Measurements from ENCODE around the gene GNAT2. TPM values are rescaled to one million over a fixed set of nuclear protein-coding genes. Genes with fewer than 3 reads are reported as not detected.

The GNAT2 gene
- total and polyA plus RNA-seq, 3 donors from 2014 or later = 2.8 to 4.1 (median 3.0) TPM

DNA sequence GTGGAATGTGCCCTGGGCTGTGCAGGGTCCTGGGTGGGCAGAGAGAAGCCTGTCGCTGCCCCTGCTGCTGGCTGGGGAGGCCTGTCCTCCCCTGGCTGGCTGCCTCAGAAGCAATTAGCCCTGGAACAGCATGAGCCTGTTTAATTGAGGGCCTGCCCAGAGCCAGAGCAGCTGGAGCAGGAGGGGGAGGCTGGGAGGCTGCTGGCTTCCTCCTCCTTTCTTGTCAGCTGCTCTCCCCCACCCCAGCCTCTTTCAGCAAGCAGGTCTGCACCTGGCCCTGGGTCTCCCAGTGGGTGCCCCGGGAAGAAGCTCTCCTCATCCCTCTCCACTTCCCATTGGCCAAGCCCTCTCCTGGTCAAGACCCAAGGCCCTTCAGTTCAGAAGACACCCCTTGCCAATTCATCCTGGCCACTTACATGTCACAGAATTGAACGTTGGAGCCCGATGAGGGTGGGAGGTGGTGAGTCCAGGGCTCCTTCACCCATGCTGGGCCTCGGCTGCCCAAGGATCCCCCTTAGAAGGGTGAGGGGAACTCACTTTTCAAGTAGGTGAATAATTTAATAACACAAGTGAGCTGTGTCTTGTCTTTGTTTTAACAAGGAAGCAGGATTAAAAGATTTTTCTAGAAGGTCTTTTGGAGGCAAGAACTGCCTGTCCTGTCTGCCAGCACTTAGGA is 13.4 kb upstream of the GNAT2 start:
- H3K9me3 ChIP-seq = no peaks in the 10 kb centered on the region
- peaks cover 30% of the 10 kb centered on the region for H3K4me1 ChIP-seq
- peak overlapping the region; percentile 76 to 86 for H3K27ac ChIP-seq
- intact Hi-C loops (cut with DNase I; ENCODE audit: low total_unique reads) = loop anchor here (10.0 kb wide), 1 partner anchor 352 kb away; the partner anchor contains the start of gene AHCYL1
- peak; percentile 86 for DNase-seq
- WGBS, 2 donors = 30 to 41% methylated on average over 5 of the region's 5 CpGs
- no peak overlapping the region for H3K4me3 ChIP-seq
- H3K27me3 ChIP-seq = no peaks in the 10 kb centered on the region
- no peaks in the 10 kb centered on the region for H3K36me3 ChIP-seq (ENCODE audit: low read depth, missing control alignments)
- TF ChIP-seq, protein P1, sequence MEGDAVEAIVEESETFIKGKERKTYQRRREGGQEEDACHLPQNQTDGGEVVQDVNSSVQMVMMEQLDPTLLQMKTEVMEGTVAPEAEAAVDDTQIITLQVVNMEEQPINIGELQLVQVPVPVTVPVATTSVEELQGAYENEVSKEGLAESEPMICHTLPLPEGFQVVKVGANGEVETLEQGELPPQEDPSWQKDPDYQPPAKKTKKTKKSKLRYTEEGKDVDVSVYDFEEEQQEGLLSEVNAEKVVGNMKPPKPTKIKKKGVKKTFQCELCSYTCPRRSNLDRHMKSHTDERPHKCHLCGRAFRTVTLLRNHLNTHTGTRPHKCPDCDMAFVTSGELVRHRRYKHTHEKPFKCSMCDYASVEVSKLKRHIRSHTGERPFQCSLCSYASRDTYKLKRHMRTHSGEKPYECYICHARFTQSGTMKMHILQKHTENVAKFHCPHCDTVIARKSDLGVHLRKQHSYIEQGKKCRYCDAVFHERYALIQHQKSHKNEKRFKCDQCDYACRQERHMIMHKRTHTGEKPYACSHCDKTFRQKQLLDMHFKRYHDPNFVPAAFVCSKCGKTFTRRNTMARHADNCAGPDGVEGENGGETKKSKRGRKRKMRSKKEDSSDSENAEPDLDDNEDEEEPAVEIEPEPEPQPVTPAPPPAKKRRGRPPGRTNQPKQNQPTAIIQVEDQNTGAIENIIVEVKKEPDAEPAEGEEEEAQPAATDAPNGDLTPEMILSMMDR (IDR thresholded peaks at IDR 0.05) = no peak
- TF ChIP-seq POLR2A (IDR thresholded peaks at IDR 0.05) = no peak

DNA sequence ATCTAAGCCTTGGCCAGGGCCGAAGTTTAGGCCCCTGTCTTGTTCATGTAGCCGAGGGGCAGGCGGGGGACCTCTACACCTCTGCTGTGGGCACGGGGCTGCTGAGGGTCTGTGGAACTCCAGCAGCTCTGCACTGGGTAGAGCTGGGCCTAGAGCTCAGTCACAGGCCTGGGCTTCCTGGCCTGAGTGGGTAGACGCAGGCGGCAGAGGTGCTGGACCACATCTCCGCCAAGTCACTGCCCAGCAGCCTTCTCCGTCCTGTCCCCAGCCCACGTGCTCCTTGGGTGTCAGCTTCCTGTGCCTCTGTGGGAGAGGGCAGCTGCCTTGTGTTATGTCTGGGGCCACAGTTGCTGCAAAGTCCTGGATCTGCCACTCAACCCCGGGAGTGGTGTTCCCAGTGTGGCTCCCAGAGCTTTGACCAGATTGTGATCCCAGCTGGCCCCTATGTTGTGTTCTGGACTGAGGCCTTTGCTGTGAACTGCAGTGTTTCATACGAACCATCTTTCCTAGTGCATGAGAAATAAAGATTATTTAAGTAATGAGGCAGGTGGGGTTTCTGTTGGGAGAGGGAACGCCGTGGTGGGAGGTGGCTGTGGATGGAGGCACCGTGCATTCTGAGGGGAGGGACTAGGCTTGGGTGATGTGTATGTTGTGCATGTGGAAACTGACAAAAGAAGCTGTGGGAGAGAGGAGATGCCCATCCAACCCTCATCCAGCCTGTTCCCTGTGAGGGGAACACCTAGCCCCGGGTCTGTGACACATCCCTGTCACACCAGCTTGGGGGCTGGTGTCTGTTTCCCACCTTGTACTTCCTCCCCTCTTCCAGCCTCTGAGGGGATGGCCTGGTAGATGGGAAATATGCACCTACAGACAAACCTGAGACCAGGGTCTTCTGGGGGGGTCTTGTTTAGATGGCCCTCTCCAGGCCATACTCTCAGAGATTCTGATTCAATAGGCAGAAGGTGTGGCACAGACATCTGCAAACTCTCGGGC is 12.4 kb upstream of the GNAT2 start:
- H3K36me3 ChIP-seq (ENCODE audit: low read depth, missing control alignments) = no peaks in the 10 kb centered on the region
- 62 to 67% methylated on average over 6 to 16 of the region's 16 CpGs for WGBS, 2 donors

DNA sequence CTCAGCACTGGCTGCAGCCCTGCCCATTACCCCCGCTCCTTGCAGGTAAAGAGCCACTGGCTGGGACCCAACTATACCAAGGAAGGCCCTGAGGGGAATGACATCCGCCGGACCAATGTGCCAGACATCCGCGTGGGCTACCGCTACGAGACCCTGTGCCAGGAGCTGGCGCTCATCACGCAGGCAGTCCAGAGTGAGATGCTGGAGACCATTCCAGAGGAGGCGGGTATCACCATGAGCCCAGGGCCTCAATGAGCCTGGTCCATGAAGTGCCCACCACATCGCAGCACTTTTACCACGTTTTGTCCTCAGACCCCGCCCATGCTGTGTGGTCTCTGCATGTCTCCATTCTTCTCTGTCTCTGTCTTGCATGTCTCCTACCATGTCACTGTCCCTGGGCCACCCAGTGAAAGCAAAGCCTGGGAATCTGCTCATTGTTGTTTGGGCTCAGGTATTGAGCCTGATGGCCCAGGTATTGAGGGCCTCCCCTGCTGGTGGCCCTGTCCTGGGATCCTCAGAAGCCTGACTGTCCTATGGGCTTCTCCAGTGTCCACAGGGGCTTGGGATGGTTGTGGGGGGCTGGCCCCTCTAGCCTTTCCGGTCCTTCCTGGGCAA is 11.6 kb upstream of the GNAT2 start:
- no peak for TF ChIP-seq POLR2A (IDR thresholded peaks at IDR 0.05)
- TF ChIP-seq, protein P1 (IDR thresholded peaks at IDR 0.05) = no peak
- intact Hi-C loops (cut with DNase I; ENCODE audit: low total_unique reads) = loop anchor here (10.0 kb wide), 1 partner anchor 354 kb away; the partner anchor contains the start of gene AHCYL1
- Histone ChIP-seq H3K4me3 (peak overlapping the region in 1 of 2 donors; percentile 10), H3K27ac (peak overlapping the region in 1 of 2 donors; percentile 2), H3K9me3 (no peaks in the 10 kb centered on the region), H3K4me1 (peaks cover 21% of the 10 kb centered on the region), H3K36me3 (ENCODE audit: low read depth, missing control alignments) (no peaks in the 10 kb centered on the region), H3K27me3 (no peaks in the 10 kb centered on the region)
- no peak for DNase-seq
- 75 to 77% methylated on average over 12 to 14 of the region's 14 CpGs for WGBS, 2 donors

More for the DNA sequence above, 12.4 kb upstream of the GNAT2 start:
- no peak for DNase-seq
- H3K4me3 ChIP-seq = no peak overlapping the region
- TF ChIP-seq POLR2A (IDR thresholded peaks at IDR 0.05) = no peak
- TF ChIP-seq, protein P1 (IDR thresholded peaks at IDR 0.05) = no peak
- H3K4me1 ChIP-seq = peaks cover 29% of the 10 kb centered on the region
- H3K9me3 ChIP-seq = no peaks in the 10 kb centered on the region
- H3K27me3 ChIP-seq = no peaks in the 10 kb centered on the region
- H3K27ac ChIP-seq = peak overlapping the region; percentile 2 to 76
- intact Hi-C loops (cut with DNase I; ENCODE audit: low total_unique reads) = loop anchor here (10.0 kb wide), 1 partner anchor 353 kb away; the partner anchor contains the start of gene AHCYL1

DNA sequence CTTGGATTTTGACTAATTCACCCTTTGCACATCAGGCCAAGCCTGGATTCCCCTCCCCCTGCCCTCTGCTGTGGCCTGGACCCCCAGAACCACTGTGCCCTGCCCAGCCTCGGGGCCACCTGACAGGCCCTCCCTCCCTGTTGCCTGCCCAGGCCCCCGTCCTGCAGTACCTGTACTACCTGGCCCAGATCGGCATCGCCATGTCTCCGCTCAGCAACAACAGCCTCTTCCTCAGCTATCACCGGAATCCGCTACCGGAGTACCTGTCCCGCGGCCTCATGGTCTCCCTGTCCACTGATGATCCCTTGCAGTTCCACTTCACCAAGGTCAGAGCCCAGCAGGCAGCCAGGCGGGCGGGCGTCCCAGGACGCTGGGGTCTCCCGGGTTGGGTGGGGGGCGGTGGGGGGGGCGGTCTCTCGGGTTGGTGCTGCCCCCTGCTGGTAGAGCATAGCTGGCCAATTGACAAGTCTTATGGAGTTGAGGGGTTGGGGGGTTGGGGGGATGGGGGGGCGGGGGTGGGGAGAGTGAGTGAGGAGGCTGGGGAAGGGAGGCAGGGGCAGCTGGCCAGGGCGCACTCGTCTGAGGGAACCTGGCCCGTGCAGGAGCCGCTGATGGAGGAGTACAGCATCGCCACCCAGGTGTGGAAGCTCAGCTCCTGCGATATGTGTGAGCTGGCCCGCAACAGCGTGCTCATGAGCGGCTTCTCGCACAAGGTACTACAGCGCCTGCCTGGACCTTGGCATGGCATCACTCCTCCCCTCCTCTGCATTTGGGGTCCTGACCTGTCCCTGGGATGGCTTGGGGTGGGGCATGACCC is 10.9 kb upstream of the GNAT2 start:
- no peaks in the 10 kb centered on the region for H3K9me3 ChIP-seq
- H3K36me3 ChIP-seq (ENCODE audit: low read depth, missing control alignments) = no peaks in the 10 kb centered on the region
- TF ChIP-seq, protein P1 (IDR thresholded peaks at IDR 0.05) = peak in 1 of 3 experiments; percentile 51
- TF ChIP-seq POLR2A (IDR thresholded peaks at IDR 0.05) = no peak
- H3K4me3 ChIP-seq = peak overlapping the region in 1 of 2 donors; percentile 10
- H3K27ac ChIP-seq = no peak overlapping the region
- no peaks in the 10 kb centered on the region for H3K27me3 ChIP-seq
- 71 to 74% methylated on average over 9 to 28 of the region's 30 CpGs for WGBS, 2 donors
- intact Hi-C loops (cut with DNase I; ENCODE audit: low total_unique reads) = loop anchor here (10.0 kb wide), 1 partner anchor 355 kb away; the partner anchor contains the start of gene AHCYL1
- peaks cover 18% of the 10 kb centered on the region for H3K4me1 ChIP-seq
- peak; percentile 59 for DNase-seq
